ENCODE data around the gene FAM181B.

FAM181B gene, protein sequence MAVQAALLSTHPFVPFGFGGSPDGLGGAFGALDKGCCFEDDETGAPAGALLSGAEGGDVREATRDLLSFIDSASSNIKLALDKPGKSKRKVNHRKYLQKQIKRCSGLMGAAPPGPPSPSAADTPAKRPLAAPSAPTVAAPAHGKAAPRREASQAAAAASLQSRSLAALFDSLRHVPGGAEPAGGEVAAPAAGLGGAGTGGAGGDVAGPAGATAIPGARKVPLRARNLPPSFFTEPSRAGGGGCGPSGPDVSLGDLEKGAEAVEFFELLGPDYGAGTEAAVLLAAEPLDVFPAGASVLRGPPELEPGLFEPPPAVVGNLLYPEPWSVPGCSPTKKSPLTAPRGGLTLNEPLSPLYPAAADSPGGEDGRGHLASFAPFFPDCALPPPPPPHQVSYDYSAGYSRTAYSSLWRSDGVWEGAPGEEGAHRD

DNA sequence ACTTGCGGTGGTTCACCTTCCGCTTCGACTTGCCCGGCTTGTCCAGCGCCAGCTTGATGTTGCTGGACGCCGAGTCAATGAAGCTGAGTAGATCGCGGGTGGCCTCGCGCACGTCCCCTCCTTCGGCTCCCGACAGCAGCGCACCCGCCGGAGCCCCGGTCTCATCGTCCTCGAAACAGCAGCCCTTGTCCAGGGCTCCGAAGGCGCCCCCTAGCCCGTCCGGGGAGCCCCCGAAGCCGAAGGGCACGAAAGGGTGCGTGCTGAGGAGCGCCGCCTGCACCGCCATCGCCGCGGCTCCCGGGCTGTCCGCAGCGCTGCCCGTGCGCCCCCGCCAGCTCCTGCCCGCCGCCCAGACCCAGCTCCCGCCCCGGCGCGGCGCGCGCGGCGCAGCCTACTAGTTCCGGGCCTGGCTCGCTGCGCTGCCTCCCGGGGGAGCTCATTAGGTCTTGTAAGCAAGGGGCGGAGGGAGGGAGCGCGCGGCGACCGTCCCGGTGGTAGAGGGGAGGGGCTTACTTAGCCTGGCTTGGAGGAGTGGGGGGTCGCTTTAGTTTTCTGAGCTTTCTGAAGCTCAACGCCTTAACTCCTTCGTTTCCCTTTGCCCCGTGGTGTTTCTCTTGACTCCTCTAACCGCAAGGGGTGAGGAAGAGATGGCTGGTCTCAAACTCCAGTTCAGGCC lies at the start of gene FAM181B:
TSS of gene FAM181B (minus strand) at position 421 of the 676 bp plus-strand sequence. CDS start at position 286, 135 bp downstream.
- DNase-seq = peak; percentile 89

DNA sequence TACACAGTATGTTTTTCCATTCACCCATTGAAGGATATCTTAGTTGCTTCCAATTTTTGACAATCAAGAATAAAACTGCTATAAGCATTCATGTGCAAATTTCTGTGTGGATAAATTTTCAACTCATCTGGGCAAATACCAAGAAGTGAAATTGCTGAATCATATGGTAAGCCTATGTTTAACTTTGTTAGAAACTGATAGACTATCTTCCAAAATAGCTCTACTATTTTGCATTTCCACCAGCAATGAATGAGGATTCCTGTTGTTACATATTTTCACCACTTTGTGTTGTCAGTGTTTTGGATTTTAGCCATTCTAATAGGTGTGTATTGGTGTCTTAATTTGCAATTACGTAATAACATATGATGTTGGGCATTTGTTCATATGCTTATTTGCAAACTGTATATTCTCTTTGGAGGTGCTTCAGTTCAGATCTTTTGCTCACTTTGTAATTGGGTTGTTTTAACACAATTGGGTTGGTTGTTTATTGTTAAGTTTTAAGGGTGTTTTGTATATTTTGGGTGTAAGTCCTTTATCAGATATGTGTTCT lies 49.2 kb upstream of the FAM181B start:
- no peak for DNase-seq

DNA sequence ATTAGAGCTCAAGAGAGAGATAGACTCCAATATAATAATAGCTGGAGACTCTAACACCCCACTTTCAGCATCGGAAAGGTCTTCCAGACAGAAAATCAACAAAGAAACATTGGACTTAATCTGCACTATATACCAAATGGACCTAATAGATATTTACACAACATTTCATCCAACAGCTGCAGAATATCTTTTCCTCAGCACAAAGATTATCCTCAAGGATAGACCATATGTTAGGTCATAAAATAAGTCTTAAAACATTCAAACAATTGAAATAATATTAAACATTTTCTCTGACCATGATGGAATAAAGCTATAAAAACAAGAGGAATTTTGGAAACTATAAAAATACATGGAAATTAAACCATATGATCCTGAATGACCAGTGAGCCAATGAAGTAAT lies 45.1 kb upstream of the FAM181B start:
- no peak for DNase-seq

DNA sequence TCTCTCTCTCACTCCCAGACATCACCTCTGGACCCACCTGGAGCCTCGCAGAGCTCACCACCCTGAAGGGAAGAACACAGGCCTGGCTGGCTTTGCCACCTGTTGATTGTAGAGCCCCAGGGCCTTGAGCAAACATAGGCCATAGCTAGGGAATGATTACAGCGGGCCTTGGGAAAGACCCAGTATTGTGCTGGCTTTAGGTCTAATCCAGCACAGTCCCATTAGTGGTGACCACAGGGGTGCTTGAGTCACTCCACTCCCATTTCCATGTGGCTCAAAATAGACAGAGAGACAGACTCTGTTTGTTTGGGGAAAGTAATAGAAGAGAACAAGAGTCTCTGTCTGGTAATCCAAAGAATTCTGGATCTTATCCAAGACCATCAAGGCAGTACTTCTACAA lies 42.7 kb upstream of the FAM181B start:
- no peak for DNase-seq

DNA sequence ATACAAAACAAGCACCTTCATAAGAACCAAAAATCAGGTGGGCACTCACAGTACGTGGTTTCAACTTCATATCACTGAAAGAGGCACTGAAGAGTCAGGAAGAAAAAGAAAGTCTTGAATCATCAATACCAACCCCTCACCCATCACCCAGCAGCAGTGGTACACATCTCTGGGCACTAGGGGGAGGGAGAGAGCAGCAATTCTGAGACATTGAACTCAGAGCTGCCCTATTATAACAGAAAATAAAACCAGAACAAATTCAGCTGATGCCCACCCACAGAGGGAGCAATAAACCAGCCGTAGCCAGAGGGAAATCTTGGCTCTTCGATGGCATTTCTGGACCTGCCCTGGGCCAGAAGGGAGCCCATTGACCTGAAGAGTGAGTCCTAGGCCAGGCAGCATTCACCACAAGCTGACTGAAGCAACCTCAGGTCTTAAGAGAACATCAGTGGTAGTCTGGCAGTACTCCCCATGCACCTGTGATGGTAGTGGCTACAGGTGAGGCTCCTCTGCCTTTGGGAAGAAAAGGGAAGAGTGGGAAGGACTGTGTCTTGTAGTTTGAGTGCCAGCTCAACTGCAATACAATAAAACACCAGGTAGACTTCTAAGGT lies 42.2 kb upstream of the FAM181B start:
- DNase-seq = peak; percentile 60

DNA sequence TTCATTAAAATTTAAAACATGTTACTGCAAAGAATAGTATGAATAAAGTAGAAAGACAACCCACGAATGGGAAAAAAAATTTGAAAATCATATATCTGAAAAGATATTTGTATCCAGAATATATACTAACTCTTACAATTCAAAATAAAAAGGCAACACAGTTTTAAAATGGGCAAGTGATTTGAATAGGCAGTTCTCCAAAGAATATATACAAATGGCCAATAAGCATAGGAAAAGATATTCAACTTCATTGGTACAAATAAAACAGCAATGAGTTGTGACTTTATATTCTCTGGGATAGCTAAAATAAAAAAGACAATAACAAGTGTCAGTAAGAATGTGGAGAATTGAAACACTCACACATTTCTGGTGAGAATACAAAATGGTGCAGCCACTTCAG lies 41.6 kb upstream of the FAM181B start:
- DNase-seq = no peak

DNA sequence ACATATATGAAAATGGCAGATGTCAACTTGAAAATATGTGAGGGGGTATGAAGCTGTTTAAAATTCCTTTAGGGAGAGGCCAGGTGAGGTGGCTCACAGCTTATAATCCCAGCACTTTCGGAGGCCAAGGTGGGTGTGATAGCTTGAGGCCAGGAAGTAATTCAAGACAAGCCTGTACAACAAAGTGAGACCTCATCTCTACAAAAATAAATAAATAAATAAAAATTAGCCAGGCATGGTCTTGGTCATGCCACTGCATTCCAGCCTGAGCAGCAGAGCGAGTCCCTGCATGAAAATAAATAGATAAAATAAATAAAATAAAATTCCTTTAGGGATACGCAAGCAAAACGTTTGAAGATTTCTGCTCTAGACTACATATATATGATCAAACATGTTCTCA lies 38.1 kb upstream of the FAM181B start:
- no peak for DNase-seq

DNA sequence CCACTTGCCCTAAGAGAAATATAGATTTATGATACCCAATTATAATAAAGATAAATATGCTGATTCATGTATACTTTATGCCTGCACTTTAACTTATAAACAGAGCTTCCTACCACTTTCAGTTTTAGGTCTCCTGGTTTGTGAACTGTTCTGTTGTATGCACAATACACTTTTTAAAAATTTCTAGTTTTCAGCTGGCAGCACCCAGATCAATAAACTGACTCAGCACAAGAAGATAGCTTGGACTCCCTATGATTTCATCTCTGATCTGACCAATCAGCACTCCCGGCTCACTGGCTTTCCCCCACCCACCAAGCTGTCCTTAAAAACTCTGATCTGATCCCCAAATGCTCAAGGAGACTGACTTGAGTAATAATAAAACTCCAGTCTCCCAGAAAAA lies 33.5 kb upstream of the FAM181B start:
- DNase-seq = peak; percentile 27

DNA sequence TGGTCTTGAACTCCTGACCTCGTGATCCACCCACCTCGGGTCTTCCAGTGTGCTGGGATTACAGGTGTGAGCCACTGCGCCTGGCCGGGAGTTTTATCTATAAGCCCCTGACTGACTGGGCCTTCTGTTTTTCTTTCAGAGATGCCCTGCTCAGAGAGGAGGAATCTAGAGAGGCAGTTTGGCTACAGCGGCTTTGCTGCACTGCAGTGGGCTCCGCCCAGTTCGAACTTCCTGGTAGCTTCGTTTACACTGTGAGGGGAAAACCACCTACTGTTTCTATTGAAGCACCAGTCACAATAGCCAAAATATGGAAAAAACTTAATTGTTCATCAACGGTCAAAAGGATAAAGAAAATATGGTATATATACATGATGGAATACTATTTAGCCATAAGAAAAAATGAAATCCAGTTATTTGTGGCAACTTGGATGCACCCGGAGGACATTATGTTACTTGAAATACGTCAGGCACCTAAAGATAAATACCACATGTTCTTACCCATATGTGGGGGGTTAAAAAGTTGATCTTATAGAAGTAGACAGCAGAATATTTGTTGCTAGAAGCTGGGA lies 31.9 kb upstream of the FAM181B start:
- no peak for DNase-seq

DNA sequence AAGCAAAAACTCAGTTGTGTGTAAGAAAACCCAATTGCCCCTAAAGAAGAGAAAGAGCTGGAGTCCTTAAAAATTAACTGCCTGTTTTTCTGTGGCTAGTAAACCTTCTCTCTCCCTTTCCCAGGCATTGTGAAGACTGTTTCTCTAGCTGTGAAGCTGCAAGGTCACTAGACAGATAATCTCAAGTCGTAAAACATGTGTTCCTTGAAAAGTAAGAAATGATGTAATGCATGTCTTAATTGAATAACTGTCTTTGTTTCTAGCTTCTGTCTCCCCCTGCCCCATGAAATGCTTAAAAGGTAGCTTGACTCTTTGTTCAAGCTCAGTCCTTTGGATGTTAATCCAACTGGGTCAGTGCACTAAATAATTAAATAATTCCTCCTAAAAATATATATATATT lies 29.5 kb upstream of the FAM181B start:
- DNase-seq = no peak

DNA sequence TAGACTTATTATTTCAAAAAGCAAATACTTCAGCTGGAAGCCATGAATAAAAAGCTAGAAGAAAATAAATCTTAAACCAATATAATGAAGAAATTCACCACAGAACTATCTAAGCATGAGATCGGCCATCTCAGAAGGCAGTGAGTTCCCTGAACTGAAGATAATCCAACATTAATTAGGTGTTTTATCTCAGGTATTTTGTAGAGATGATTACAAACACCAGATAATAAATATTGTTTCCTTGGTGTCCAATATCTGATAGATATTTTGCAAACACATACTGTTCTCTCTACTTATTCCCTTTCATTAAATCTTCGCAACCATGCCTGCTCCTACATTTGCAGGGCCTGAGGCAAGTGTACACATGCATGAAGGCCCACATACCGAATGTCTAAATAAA lies 26.0 kb upstream of the FAM181B start:
- no peak for DNase-seq

DNA sequence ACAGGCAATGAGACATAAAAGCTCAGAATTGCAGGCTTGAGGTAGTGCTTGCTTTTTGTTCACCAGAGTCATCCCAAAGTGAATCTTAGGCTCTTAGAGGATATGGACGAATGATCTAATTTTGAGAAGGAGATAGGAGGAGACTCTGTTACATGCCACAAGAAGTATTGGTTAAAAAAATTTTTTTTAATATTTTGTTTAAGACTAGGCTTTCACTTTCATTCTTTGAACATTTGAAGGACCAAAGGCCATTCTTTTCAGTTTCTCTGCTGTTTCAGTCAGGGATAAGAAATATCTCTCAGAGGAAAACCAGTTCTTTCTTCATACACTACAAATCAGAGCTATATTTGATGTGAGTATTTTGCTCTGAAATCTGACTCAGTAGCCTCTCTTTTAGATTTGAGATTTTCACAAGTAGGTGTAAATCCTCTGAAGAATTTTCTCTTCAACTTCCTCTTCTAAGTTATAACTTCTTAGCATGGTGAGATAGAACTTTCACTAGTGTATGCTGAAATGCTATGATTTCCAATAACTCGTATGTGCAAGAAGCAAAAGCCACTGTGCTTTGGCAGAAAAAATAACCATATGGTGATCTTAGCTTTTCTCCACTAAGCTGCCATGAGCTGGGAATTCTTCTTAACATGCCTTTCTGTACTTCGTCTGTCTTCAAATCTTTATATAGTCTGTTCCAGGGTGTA lies 24.1 kb upstream of the FAM181B start:
- peak; percentile 69 for DNase-seq

DNA sequence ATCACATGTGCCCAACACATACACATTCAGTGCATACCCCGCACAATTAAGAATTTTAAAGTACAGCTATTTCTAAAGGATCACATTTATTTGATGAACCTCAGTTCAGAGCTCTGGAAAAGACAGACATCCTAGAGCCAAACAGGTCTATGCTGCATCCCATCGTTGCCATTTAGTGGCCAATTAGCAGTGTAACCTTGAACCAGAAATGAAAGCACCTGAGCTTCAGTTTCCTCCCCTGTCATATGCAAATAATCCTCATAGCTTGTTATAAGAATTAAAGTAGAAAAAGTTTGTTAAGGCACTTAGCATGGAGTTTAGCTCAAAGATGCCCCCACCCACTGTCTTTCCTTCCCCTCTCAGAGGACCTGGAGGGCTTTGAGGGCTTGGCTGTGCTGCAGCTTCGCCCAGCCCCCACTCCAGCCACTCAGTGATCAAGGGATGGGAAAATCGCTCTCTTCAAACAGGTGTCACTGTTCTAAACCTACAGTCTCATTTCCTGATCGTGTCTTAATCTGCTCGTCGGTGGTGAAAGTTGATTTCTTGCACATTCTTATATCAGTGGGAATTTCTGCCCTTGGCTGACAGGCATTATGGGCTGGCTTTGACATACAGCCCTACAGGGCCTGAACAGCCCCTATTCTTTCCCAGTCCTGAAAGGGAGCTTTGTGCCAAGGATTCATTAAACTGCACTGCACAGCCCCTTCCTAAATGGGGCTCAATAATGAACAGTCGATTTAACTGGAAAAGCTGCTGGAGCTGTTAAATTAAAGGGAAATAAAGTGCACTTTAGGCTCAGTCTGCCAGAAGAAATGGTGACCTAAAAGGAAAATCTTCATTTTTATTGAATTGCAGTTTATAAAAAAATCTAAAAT lies 23.3 kb upstream of the FAM181B start:
- DNase-seq = peak; percentile 84

DNA sequence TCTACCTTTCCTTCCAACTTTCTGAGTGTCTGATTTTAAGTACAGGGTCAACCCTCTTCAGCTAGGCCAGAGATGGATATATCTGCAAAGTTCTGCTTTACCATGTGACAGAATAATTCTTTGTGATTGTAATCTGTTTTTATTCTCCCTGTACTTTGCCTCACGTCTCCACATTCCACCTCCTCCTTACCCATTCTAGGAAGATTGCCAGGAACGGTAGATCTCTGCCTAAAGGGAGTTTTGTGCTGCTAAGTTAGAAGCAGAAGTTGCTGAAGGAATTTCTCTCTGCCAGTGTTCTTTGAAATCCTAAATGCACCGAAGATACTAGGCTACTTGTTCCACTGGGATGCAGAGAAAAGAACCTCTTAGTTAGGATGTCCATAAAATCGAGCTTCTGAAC lies 20.7 kb upstream of the FAM181B start:
- no peak for DNase-seq

DNA sequence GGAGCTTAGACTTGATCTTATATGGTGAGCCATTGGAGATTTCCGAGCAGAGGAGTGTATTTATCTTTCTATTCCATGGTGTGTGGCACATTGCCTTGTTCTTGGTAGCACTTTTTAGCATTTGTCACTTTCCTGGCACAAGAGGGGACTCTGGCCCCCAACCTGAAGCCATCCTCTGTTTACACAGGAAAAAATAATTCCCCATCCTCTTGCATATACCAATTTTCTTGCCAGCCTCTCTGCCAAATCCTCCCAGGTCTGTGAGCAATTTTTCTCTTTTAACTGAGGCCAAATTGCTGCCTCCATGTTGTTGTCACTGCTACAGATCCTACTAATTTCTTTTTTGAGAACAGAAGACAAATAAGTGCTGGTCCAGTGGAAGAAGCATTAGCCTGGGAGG lies 20.3 kb upstream of the FAM181B start:
- peak; percentile 37 for DNase-seq

DNA sequence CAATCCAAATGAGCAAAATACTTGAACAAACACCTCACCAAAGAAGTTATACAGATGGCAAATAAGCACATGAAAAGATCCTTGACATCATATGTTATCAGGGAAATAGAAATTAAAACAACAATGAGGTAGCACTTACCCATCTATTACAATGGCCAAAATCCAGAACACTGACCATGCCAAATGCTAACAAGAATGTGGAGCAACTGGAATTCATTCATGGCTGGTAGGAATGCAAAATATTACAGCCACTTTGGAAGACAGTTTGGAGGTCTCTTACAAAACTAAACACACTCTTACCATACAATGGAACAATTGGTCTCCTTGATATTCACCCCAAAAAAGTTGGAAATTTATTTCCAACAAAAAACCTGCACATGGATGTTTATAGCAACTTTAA lies 19.1 kb upstream of the FAM181B start:
- DNase-seq = no peak

DNA sequence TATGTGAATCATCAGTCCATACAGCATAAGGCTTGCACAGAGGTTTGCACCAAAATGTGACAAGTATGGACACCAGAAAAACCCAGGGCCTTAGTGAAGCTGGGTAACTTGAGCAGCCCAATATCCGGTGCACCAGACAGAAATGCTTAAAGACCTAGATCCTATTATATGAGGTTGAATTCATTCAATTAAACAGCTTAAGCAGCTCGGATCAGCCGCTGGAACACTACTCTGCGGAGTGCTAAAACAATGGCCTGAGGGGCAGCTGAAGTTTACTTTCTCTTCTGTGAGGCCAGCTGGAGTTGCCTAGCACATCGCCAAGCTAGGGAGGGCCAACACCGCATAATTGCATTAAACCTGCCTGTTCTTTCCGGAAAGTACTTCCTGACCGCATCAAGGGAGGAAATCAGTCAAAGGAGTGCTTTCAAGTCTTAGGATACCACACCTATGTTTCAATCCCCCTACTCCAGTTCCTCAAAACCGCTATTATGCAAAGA lies 17.0 kb upstream of the FAM181B start:
- DNase-seq = no peak

DNA sequence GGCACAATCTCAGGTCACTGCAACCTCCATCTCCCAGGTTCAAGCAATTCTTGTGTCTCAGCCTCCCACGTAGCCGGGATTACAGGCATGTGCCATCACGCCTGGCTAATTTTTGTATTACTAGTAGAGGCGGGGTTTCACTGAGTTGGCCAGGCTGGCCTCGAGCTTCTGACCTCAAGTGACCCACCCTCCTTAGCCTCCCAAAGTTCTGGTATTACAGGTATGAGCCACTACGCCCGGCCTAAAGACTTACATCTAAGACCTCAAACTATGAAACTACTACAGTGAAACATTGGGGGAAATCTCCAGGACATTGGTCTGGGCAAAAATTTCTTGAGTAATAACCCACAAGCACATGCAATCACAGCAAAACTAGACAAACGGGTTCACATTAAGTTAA lies 13.8 kb upstream of the FAM181B start:
- DNase-seq = no peak

DNA sequence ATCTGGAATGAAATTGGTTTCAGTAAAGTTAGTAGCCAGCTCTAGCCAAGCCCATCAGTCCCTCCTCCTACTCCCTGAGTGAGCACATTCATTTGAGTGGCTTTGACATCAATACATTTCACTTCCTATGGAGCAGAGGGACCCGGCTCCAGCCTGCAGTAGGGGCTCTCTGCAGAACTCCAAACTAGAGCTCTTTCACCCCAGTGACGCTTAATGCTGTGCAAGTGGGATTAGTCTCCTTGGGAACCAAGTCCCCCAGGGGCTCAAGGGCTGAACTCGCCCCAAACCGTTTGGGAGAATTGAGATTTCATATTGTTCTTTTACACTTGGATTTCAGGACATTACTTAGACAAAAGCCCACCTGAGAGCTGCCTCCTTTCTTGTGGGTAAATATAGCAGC lies 4.4 kb upstream of the FAM181B start:
- no peak for DNase-seq

DNA sequence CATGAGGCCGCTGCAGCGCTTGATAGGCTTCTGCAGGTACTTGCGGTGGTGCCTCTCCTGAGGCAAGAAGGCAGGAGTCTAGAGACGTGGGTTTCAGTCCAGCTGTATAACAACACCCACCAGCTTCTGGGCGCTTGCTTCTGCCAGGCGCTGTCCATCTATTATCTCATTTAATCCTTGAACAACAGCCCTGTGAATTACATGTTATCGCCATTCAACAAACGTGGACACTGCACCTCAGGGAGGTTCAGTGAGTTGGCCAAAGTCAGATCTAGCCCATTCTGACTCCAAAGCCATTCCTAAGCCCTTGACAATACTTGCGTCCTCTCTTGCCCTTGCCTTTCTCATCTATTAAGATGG lies 436 bp upstream of the FAM181B start:
- no peak for DNase-seq

DNA sequence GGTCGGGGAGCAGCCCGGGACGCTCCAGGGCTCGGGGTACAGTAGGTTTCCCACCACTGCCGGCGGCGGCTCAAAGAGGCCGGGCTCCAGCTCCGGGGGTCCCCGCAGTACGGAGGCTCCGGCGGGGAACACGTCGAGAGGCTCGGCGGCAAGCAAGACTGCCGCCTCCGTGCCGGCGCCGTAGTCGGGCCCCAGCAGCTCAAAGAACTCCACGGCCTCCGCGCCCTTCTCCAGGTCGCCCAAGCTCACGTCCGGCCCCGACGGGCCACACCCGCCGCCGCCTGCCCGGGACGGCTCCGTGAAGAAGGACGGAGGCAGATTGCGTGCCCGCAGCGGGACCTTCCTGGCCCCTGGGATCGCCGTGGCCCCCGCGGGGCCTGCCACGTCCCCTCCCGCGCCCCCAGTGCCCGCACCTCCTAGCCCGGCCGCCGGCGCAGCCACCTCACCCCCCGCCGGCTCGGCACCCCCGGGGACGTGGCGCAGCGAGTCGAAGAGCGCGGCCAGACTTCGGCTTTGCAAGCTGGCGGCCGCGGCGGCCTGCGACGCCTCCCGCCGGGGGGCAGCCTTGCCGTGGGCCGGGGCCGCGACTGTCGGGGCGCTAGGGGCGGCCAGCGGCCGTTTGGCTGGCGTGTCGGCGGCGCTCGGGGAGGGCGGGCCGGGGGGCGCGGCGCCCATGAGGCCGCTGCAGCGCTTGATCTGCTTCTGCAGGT lies 775 bp downstream of the FAM181B start:
- no peak for DNase-seq
